HepG2 (cell line): ENCODE data around the gene SCYL1. TPM values are rescaled to one million over a fixed set of nuclear protein-coding genes. Genes with fewer than 3 reads are reported as not detected.

Experiments
- JUN ChIP-seq: sonication (generic); formaldehyde crosslinking; IDR thresholded peaks from 2 replicates; pipeline ENCODE4 v1.4.0; 2020; ENCODE audit warnings: mild to moderate bottlenecking, missing genetic modification reagents
- KLF16 ChIP-seq, 2 experiments: sonication (generic) in 1 of 2; formaldehyde crosslinking in 1 of 2; IDR thresholded peaks; 2 replicates each; pipeline versions ENCODE4 v1.6.1 to v1.8.0; 2016 to 2023; ENCODE audit warnings: missing genetic modification reagents in 2 of 2, missing compliant biosample characterization in 1 of 2
- KMT2A ChIP-seq: sonication (generic); formaldehyde crosslinking; IDR thresholded peaks from 2 replicates; pipeline ENCODE4 v1.4.0; 2020; ENCODE audit warnings: missing genetic modification reagents
- POLR2G ChIP-seq: fragments of 200-400 bp; formaldehyde crosslinking; IDR thresholded peaks from 2 replicates; pipeline ENCODE4 v1.6.1; 2018; ENCODE audit warnings: mild to moderate bottlenecking, low read depth, low read length, moderate library complexity
- RBM22 ChIP-seq: fragments of 200-400 bp; formaldehyde crosslinking; optimal IDR thresholded peaks from 2 replicates; pipeline ENCODE3; 2017; ENCODE audit warnings: mild to moderate bottlenecking, low read length, moderate library complexity
- RBM39 ChIP-seq: fragments of 200-400 bp; formaldehyde crosslinking; IDR thresholded peaks from one replicate; pipeline ENCODE4 v1.6.1; 2018; ENCODE audit warnings: antibody characterized with exemption, mild to moderate bottlenecking, low read depth, low read length; ENCODE audit not compliant: poor library complexity, severe bottlenecking
- ZNF230 ChIP-seq: sonication (generic); formaldehyde crosslinking; IDR thresholded peaks from 2 replicates; pipeline ENCODE4 v1.4.0; 2020; ENCODE audit warnings: mild to moderate bottlenecking, missing genetic modification reagents
- ZNF3 ChIP-seq: IDR thresholded peaks from 2 replicates; pipeline ENCODE4 v1.7.0; 2017; ENCODE audit warnings: inconsistent platforms
- ZNF574 ChIP-seq: sonication (generic); formaldehyde crosslinking; IDR thresholded peaks from 2 replicates; pipeline ENCODE4 v1.4.0; 2020; ENCODE audit warnings: missing genetic modification reagents
- ZNF687 ChIP-seq: sonication (generic); formaldehyde crosslinking; IDR thresholded peaks from 2 replicates; pipeline ENCODE4 v1.5.1; 2020; ENCODE audit warnings: mild to moderate bottlenecking, missing genetic modification reagents, moderate library complexity
- ZNF713 ChIP-seq: sonication (generic); formaldehyde crosslinking; IDR thresholded peaks from 2 replicates; pipeline ENCODE4 v1.4.0; 2020; ENCODE audit warnings: mild to moderate bottlenecking, missing genetic modification reagents
- ZNF75D ChIP-seq: sonication (generic); formaldehyde crosslinking; IDR thresholded peaks from 2 replicates; pipeline ENCODE4 v1.8.1; 2023; ENCODE audit warnings: missing genetic modification reagents, mild to moderate bottlenecking, borderline replicate concordance
- polyA plus RNA-seq, 8 experiments: library from polyadenylated mRNA; depleted of rRNA in 3 of 8; stranded (reverse) in 7 of 8; unstranded in 1 of 8; fragments of >200 nt; fragmentation: Illumina TruSeq in 4 of 8; extraction: Trizol in 4 of 8; gene quantifications; 2 replicates each; pipeline versions ENCODE4 v1.2.1 to v1.2.3, GENCODE V29; 2011 to 2016; ENCODE audit warnings: low read depth in 4 of 8, missing spikeins in 1 of 8, mixed read lengths in 1 of 8; ENCODE audit not compliant: insufficient read depth in 1 of 8
- total RNA-seq, 5 experiments: library from RNA; depleted of rRNA; stranded (reverse); fragments of >200 nt; fragmentation: Illumina TruSeq; extraction: Trizol; gene quantifications; 2 replicates each; pipeline ENCODE4 v1.2.3, GENCODE V29; 2016; ENCODE audit warnings: low read depth in 1 of 5
- TF ChIP-seq, protein P1 (sequence below): sonication (generic); formaldehyde crosslinking; IDR thresholded peaks from 2 replicates; pipeline ENCODE4 v1.4.0; 2020; ENCODE audit warnings: mild to moderate bottlenecking, low read depth, missing genetic modification reagents
- TF ChIP-seq, protein P2 (sequence below): sonication (generic); formaldehyde crosslinking; IDR thresholded peaks from 2 replicates; pipeline ENCODE4 v1.5.0; 2020; ENCODE audit warnings: mild to moderate bottlenecking, missing genetic modification reagents, borderline replicate concordance

SCYL1 gene
- total and polyA plus RNA-seq, 2 of the 13 experiments (the other 11 are each of a cell fraction or from before 2014, with no cell fraction given): 65.9 to 103 TPM

- TF ChIP-seq, protein P1, sequence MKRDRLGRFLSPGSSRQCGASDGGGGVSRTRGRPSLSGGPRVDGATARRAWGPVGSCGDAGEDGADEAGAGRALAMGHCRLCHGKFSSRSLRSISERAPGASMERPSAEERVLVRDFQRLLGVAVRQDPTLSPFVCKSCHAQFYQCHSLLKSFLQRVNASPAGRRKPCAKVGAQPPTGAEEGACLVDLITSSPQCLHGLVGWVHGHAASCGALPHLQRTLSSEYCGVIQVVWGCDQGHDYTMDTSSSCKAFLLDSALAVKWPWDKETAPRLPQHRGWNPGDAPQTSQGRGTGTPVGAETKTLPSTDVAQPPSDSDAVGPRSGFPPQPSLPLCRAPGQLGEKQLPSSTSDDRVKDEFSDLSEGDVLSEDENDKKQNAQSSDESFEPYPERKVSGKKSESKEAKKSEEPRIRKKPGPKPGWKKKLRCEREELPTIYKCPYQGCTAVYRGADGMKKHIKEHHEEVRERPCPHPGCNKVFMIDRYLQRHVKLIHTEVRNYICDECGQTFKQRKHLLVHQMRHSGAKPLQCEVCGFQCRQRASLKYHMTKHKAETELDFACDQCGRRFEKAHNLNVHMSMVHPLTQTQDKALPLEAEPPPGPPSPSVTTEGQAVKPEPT (CRISPR knock-in tag): no peak
- peak; percentile 64; the same call in 1 of the 2 replicates for TF ChIP-seq ZNF75D (CRISPR knock-in tag)
- TF ChIP-seq KLF16 (CRISPR knock-in tag; IDR thresholded peaks at IDR 0.05): 0 out of 4 replicates have a peak, but pooled peaks of 1 of the 2 experiments have one; percentile 25
- no peak for TF ChIP-seq ZNF3 (CRISPR knock-in tag)
- peak; percentile 36 for TF ChIP-seq RBM39
- TF ChIP-seq KMT2A: 0 out of 2 replicates have a peak, but pooled peaks have one; percentile 27
- 0 out of 2 replicates have a peak, but pooled peaks have one; percentile 39 for TF ChIP-seq ZNF713 (CRISPR knock-in tag)
- 0 out of 2 replicates have a peak, but pooled peaks have one; percentile 28 for TF ChIP-seq ZNF574 (CRISPR knock-in tag)
- TF ChIP-seq ZNF687 (CRISPR knock-in tag): peak; percentile 29; the same call in 1 of the 2 replicates
- TF ChIP-seq RBM22: peak; percentile 86
- no peak for TF ChIP-seq ZNF230 (CRISPR knock-in tag)
- TF ChIP-seq, protein P2, sequence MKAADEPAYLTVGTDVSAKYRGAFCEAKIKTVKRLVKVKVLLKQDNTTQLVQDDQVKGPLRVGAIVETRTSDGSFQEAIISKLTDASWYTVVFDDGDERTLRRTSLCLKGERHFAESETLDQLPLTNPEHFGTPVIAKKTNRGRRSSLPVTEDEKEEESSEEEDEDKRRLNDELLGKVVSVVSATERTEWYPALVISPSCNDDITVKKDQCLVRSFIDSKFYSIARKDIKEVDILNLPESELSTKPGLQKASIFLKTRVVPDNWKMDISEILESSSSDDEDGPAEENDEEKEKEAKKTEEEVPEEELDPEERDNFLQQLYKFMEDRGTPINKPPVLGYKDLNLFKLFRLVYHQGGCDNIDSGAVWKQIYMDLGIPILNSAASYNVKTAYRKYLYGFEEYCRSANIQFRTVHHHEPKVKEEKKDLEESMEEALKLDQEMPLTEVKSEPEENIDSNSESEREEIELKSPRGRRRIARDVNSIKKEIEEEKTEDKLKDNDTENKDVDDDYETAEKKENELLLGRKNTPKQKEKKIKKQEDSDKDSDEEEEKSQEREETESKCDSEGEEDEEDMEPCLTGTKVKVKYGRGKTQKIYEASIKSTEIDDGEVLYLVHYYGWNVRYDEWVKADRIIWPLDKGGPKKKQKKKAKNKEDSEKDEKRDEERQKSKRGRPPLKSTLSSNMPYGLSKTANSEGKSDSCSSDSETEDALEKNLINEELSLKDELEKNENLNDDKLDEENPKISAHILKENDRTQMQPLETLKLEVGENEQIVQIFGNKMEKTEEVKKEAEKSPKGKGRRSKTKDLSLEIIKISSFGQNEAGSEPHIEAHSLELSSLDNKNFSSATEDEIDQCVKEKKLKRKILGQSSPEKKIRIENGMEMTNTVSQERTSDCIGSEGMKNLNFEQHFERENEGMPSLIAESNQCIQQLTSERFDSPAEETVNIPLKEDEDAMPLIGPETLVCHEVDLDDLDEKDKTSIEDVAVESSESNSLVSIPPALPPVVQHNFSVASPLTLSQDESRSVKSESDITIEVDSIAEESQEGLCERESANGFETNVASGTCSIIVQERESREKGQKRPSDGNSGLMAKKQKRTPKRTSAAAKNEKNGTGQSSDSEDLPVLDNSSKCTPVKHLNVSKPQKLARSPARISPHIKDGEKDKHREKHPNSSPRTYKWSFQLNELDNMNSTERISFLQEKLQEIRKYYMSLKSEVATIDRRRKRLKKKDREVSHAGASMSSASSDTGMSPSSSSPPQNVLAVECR (CRISPR knock-in tag): peak; percentile 49; the same call in 1 of the 2 replicates
- TF ChIP-seq JUN: no peak
- TF ChIP-seq POLR2G: peak; percentile 85
Measured at GRCh38 chr11:65500387-65501185, 24.3 kb upstream of the SCYL1 start (continued).
